Gastrocnemius medialis (tissue), 4 donors: ENCODE results near the gene PDE6A. TPM values are rescaled to one million over a fixed set of nuclear protein-coding genes. Genes with fewer than 3 reads are reported as not detected.

Experiments
- ATAC-seq, 2 donors: fragments of 150-250 bp; one replicate each; pipeline ENCODE4 v1.9.1; 2016
- DNase-seq, 2 donors: peaks; one replicate each; pipeline ENCODE4 v3.0.0-alpha.2; 2019
- H3K27ac ChIP-seq, 4 donors: fragments of 200-600 bp; sonication (generic); 1 replicate in 1 of 4; 2 replicates in 3 of 4; pipeline ENCODE4 v1.5.1; 2016 to 2018; ENCODE audit warnings: mild to moderate bottlenecking in 2 of 4, moderate library complexity in 1 of 4
- H3K27me3 ChIP-seq, 3 donors: fragments of 200-600 bp; sonication (generic) in 2 of 3; 1 replicate in 1 of 3; 2 replicates in 2 of 3; pipeline versions ENCODE4 v1.5.1 to v1.6.0; 2016 to 2019; ENCODE audit warnings: mild to moderate bottlenecking in 1 of 3, moderate library complexity in 1 of 3
- H3K36me3 ChIP-seq, 2 donors: fragments of 200-600 bp; sonication (generic) in 1 of 2; one replicate each; pipeline ENCODE4 v1.5.1; 2017 to 2018
- H3K4me1 ChIP-seq, 2 donors: fragments of 200-600 bp; sonication (generic) in 1 of 2; one replicate each; pipeline ENCODE4 v1.5.1; 2016 to 2017; ENCODE audit warnings: mild to moderate bottlenecking in 2 of 2
- H3K4me3 ChIP-seq, 4 donors: fragments of 200-600 bp; sonication (generic) in 3 of 4; 1 replicate in 1 of 4; 2 replicates in 3 of 4; pipeline ENCODE4 v1.5.1; 2016 to 2019; ENCODE audit warnings: mild to moderate bottlenecking in 2 of 4
- H3K9me3 ChIP-seq, 3 donors: fragments of 200-600 bp; sonication (generic) in 2 of 3; 1 replicate in 1 of 3; 2 replicates in 2 of 3; pipeline ENCODE4 v1.5.1; 2016 to 2019
- POLR2A ChIP-seq, 2 donors: fragments of 450-650 bp; IDR thresholded peaks; one replicate each; pipeline ENCODE4 v1.6.1; 2017; ENCODE audit warnings: antibody characterized with exemption in 2 of 2, mild to moderate bottlenecking in 2 of 2, moderate library complexity in 2 of 2
- in situ Hi-C, 4 donors: fragments of 200-750 bp; cut with MboI; loops; one replicate each; pipeline versions ENCODE4 v1.15.0 to v1.8.0; 2017; ENCODE audit warnings: low sequenced_read_pairs in 4 of 4
- intact Hi-C: fragments of 100-400 bp; cut with DNase I; formaldehyde crosslinking; loops from one replicate; pipeline ENCODE4 v1.15.1; 2023; ENCODE audit warnings: low total_unique reads
- total RNA-seq, 4 donors: library from RNA; depleted of rRNA; stranded (reverse); fragments of >200 nt; gene quantifications; one replicate each; pipeline versions ENCODE4 v1.1.0 to v1.2.3, GENCODE V29; 2016
- TF ChIP-seq, protein P1 (sequence below), 5 experiments: fragments of 450-650 bp in 3 of 5; fragments of 200-600 bp in 2 of 5; sonication (generic) in 2 of 5; IDR thresholded peaks in 4 of 5; conservative IDR thresholded peaks in 1 of 5; 1 replicate in 4 of 5; 2 replicates in 1 of 5; pipeline ENCODE4 v1.5.1; 2016 to 2019; ENCODE audit warnings: antibody characterized with exemption in 5 of 5, mild to moderate bottlenecking in 3 of 5, moderate library complexity in 3 of 5

PDE6A gene
- total RNA-seq, 4 donors from 2014 or later, result not detected

DNA sequence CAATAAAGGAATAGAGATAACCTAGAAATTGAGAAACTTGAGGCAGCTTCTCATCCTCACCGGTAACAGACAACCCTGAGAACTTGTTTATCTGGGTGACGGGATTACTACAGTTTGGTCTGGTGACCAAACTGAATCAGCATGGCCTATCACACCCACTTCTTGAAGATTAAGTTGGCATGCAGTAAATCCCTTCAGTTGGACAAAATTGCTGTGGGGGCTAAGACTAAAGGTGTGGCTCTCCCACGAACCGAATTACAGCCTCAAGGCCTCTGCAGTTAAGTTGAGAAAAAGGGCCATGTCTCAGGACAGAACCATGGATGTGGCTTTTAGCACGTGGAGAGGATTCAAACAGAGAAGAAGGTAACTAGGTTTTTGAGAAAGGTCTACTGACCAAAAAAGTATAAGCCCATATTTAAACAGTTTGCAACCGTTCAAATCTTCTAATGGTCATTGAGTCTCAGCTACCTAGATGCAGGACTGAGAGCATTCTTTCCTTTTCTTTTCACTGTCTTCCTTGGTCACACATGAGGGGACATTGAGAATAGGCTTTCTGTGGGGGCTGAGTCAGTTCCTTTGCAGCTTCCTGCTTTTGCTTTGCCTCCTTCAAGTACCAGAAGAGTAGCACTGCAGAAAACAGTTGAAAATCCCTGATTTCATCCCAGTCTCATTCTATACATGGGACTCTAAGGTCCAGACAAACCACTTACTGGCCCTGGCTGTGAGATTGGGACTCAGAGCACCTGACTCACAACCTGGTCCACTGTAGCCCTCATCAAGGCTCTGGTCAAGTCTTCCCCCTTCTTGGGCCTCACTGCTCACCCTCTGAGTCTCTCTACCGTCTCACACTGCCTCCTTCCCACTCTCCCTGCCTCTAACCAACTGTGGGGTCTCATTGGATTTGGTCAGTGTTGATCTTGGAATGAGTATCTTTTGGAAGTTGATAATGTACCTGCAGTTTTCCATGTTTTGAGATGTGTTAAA is 30.9 kb downstream of the PDE6A start:
- Histone ChIP-seq H3K4me3 (no peak overlapping the region), H3K27me3 (no peaks in the 10 kb centered on the region), H3K27ac (no peak overlapping the region), H3K4me1 (peaks cover 18 to 25% of the 10 kb centered on the region in 2 donors), H3K36me3 (no peaks in the 10 kb centered on the region), H3K9me3 (no peaks in the 10 kb centered on the region)
- DNase-seq (no peak), ATAC-seq (no peak)
- in situ Hi-C loops (no loop called here), intact Hi-C loops (no loop called here)
- no peak for TF ChIP-seq POLR2A (IDR thresholded peaks at IDR 0.05)
- TF ChIP-seq, protein P1, sequence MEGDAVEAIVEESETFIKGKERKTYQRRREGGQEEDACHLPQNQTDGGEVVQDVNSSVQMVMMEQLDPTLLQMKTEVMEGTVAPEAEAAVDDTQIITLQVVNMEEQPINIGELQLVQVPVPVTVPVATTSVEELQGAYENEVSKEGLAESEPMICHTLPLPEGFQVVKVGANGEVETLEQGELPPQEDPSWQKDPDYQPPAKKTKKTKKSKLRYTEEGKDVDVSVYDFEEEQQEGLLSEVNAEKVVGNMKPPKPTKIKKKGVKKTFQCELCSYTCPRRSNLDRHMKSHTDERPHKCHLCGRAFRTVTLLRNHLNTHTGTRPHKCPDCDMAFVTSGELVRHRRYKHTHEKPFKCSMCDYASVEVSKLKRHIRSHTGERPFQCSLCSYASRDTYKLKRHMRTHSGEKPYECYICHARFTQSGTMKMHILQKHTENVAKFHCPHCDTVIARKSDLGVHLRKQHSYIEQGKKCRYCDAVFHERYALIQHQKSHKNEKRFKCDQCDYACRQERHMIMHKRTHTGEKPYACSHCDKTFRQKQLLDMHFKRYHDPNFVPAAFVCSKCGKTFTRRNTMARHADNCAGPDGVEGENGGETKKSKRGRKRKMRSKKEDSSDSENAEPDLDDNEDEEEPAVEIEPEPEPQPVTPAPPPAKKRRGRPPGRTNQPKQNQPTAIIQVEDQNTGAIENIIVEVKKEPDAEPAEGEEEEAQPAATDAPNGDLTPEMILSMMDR (IDR thresholded peaks at IDR 0.05 in 4 of 5, conservative IDR thresholded peaks at IDR 0.05 in 1 of 5), result no peak

DNA sequence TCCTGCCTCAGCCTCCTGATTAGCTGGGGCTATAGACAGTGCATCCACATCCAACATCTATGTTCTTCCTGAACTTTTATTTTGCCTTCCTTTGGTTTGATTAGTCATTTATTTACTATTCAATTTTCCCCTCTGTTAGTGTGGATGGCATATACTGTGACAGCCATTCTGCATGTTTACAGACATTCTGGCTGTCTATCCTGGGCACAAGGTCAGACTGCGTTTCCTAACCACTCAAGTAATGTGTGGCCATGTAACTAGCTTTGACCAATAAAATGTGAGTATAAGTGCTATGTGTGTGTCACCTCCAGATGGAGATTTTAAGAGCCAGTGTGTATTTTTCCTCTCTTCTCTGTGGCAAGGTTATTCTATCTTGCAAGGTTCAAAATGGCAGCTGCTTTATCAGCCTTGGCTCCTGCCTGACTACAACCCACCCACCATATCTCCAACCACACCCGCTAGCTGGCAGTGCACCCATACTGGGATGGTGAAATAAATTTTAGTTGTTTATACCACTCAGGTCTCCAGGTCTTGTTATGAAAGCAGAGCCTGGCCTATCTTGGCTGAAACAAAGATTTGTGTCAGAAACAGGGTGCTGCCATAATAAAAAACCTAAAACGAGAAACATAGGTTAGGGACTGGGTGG is 32.2 kb downstream of the PDE6A start:
- intact Hi-C loops, result no loop called here
- no peak overlapping the region for H3K27ac ChIP-seq
- no peaks in the 10 kb centered on the region for H3K27me3 ChIP-seq
- H3K9me3 ChIP-seq, result no peaks in the 10 kb centered on the region
- H3K4me1 ChIP-seq, result peaks cover 18 to 23% of the 10 kb centered on the region in 2 donors
- no peaks in the 10 kb centered on the region for H3K36me3 ChIP-seq
- ATAC-seq (no peak), DNase-seq (no peak)
- in situ Hi-C loops, result no loop called here
- TF ChIP-seq POLR2A (IDR thresholded peaks at IDR 0.05), result no peak
- TF ChIP-seq, protein P1 (IDR thresholded peaks at IDR 0.05 in 4 of 5, conservative IDR thresholded peaks at IDR 0.05 in 1 of 5), result no peak
- H3K4me3 ChIP-seq, result no peak overlapping the region

DNA sequence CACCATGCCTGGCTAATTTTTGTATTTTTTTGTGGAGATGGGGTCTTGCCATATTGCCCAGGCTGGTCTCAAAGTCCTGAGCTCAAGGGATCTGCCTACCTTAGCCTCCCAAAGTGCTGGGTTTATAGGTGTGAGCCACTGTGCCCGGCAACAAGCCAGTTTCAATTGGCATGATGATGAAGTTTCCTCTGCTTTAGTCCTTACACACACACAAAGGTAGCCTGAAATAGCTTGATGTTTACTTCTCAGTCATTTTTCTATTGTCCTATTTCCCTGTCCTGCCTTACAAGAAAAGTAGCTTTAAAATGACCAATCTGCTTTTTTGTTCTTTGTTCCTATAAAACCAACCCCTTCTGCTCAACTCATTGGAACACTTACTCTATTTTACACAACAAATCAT is 33.6 kb downstream of the PDE6A start:
- ATAC-seq, result no peak
- H3K27me3 ChIP-seq, result no peaks in the 10 kb centered on the region
- TF ChIP-seq, protein P1 (IDR thresholded peaks at IDR 0.05 in 4 of 5, conservative IDR thresholded peaks at IDR 0.05 in 1 of 5), result no peak
- no peak for TF ChIP-seq POLR2A (IDR thresholded peaks at IDR 0.05)
- H3K36me3 ChIP-seq, result no peaks in the 10 kb centered on the region
- H3K27ac ChIP-seq, result no peak overlapping the region
- H3K4me3 ChIP-seq, result no peak overlapping the region
- intact Hi-C loops, result no loop called here
- no peaks in the 10 kb centered on the region for H3K9me3 ChIP-seq
- H3K4me1 ChIP-seq, result peaks cover 8 to 10% of the 10 kb centered on the region in 2 donors
- no peak for DNase-seq
- in situ Hi-C loops, result no loop called here

DNA sequence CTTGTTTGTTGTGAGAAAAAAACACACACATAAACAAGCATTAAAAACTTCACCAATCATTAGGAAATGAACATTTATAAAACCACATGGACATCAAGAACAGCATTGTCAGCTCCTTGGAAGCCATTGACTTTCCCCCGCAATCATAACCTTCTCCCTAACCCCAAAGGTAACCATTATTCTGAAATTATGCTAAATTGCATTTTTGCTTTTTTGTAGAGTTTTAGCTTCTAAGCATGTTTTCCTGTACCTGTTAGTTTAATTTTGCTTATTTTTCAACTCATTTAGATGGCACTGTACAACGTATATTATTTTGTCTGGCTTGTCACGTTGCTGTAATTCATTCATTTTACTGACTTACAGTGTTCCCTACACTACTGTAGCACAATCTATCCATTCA is 36.8 kb downstream of the PDE6A start:
- no peaks in the 10 kb centered on the region for H3K27me3 ChIP-seq
- ATAC-seq, result no peak
- no peaks in the 10 kb centered on the region for H3K9me3 ChIP-seq
- TF ChIP-seq, protein P1 (IDR thresholded peaks at IDR 0.05 in 4 of 5, conservative IDR thresholded peaks at IDR 0.05 in 1 of 5), result no peak
- TF ChIP-seq POLR2A (IDR thresholded peaks at IDR 0.05), result no peak
- H3K36me3 ChIP-seq, result no peaks in the 10 kb centered on the region
- no peak for DNase-seq
- peaks cover 10% of the 10 kb centered on the region in 2 donors for H3K4me1 ChIP-seq
- no peak overlapping the region for H3K4me3 ChIP-seq
- in situ Hi-C loops, result no loop called here
- no peak overlapping the region for H3K27ac ChIP-seq
- intact Hi-C loops, result no loop called here
